Breast epithelium (tissue), 4 donors: ENCODE data around the gene CACNA2D3. TPM values are rescaled to one million over a fixed set of nuclear protein-coding genes. Genes with fewer than 3 reads are reported as not detected.

Experiments
- DNase-seq, 2 donors: peaks; one replicate each; pipeline ENCODE4 v3.0.0-alpha.2; 2019; ENCODE audit warnings: low spot score in 2 of 2
- H3K27ac ChIP-seq, 2 donors: fragments of 200-600 bp; sonication (generic) in 1 of 2; one replicate each; pipeline ENCODE4 v1.5.1; 2016 to 2019; ENCODE audit warnings: mild to moderate bottlenecking in 1 of 2
- H3K27me3 ChIP-seq, 2 donors: fragments of 200-600 bp; sonication (generic) in 1 of 2; one replicate each; pipeline versions ENCODE4 v1.5.1 to v1.6.0; 2017 to 2019; ENCODE audit warnings: control low read depth in 1 of 2, mild to moderate bottlenecking in 1 of 2
- H3K36me3 ChIP-seq: fragments of 200-600 bp; one replicate; pipeline ENCODE4 v1.5.1; 2019
- H3K4me1 ChIP-seq, 2 donors: fragments of 200-600 bp; sonication (generic); one replicate each; pipeline ENCODE4 v1.5.1; 2016 to 2019; ENCODE audit warnings: control low read depth in 1 of 2
- H3K4me3 ChIP-seq, 3 donors: fragments of 200-600 bp; sonication (generic); 1 replicate in 2 of 3; 2 replicates in 1 of 3; pipeline ENCODE4 v1.5.1; 2016 to 2019; ENCODE audit warnings: mild to moderate bottlenecking in 3 of 3, moderate library complexity in 2 of 3
- H3K9me3 ChIP-seq, 2 donors: fragments of 200-600 bp; sonication (generic) in 1 of 2; one replicate each; pipeline ENCODE4 v1.5.1; 2016 to 2019; ENCODE audit warnings: control low read depth in 1 of 2
- CTCF ChIP-seq, 3 donors: fragments of 450-650 bp; IDR thresholded peaks; one replicate each; pipeline ENCODE4 v1.5.1; 2016 to 2017; ENCODE audit warnings: antibody characterized with exemption in 3 of 3, mild to moderate bottlenecking in 3 of 3, moderate library complexity in 3 of 3
- POLR2A ChIP-seq: fragments of 450-650 bp; IDR thresholded peaks from one replicate; pipeline ENCODE4 v1.6.1; 2016; ENCODE audit warnings: antibody characterized with exemption, mild to moderate bottlenecking, moderate library complexity
- POLR2AphosphoS5 ChIP-seq, 3 donors: sonication (generic); formaldehyde crosslinking; IDR thresholded peaks; one replicate each; pipeline ENCODE4 v1.6.1; 2017; ENCODE audit warnings: antibody characterized with exemption in 3 of 3
- intact Hi-C: fragments of 100-400 bp; cut with DNase I; formaldehyde crosslinking; loops from one replicate; pipeline ENCODE4 v1.15.1; 2023; ENCODE audit warnings: low total_unique reads
- total RNA-seq, 3 donors: library from RNA; depleted of rRNA; stranded (reverse); fragments of >200 nt; gene quantifications; one replicate each; pipeline ENCODE4 v1.1.0, GENCODE V29; 2016

Gene CACNA2D3
- total RNA-seq, 3 donors from 2014 or later, result 0.59 to 3.4 (median 2.3) TPM

GRCh38 chr3:54876694-54877093 lies 754.3 kb downstream of the CACNA2D3 start:
- H3K27me3 ChIP-seq, result no peaks in the 10 kb centered on the region
- DNase-seq, result no peak
- no peak for TF ChIP-seq POLR2AphosphoS5 (IDR thresholded peaks at IDR 0.05)
- TF ChIP-seq CTCF (IDR thresholded peaks at IDR 0.05), result no peak
- no peak for TF ChIP-seq POLR2A
- H3K4me1 ChIP-seq, result no peaks in the 10 kb centered on the region
- H3K36me3 ChIP-seq, result no peaks in the 10 kb centered on the region
- H3K9me3 ChIP-seq, result no peaks in the 10 kb centered on the region
- H3K27ac ChIP-seq, result no peak overlapping the region
- intact Hi-C loops, result no loop called here
- H3K4me3 ChIP-seq, result no peak overlapping the region

- Histone ChIP-seq H3K4me1 (no peaks in the 10 kb centered on the region), H3K27me3 (no peaks in the 10 kb centered on the region), H3K4me3 (no peak overlapping the region), H3K27ac (no peak overlapping the region), H3K9me3 (no peaks in the 10 kb centered on the region), H3K36me3 (no peaks in the 10 kb centered on the region)
- intact Hi-C loops, result no loop called here
- no peak for DNase-seq
- TF ChIP-seq CTCF (IDR thresholded peaks at IDR 0.05), result no peak
- no peak for TF ChIP-seq POLR2AphosphoS5 (IDR thresholded peaks at IDR 0.05)
- TF ChIP-seq POLR2A, result no peak
Measured at GRCh38 chr3:54877730-54878129, 755.4 kb downstream of the CACNA2D3 start.

GRCh38 chr3:54878145-54878544 lies 755.8 kb downstream of the CACNA2D3 start:
- Histone ChIP-seq H3K36me3 (no peaks in the 10 kb centered on the region), H3K27ac (no peak overlapping the region)
- intact Hi-C loops, result no loop called here

GRCh38 chr3:54882129-54882833 lies 759.9 kb downstream of the CACNA2D3 start:
- no peak for TF ChIP-seq POLR2A
- no peak for TF ChIP-seq CTCF (IDR thresholded peaks at IDR 0.05)
- TF ChIP-seq POLR2AphosphoS5 (IDR thresholded peaks at IDR 0.05), result no peak
- H3K4me3 ChIP-seq, result no peak overlapping the region
- no peaks in the 10 kb centered on the region for H3K27me3 ChIP-seq
- intact Hi-C loops, result no loop called here
- DNase-seq, result no peak
- no peaks in the 10 kb centered on the region for H3K36me3 ChIP-seq
- H3K27ac ChIP-seq, result peak overlapping the region in 1 of 2 donors; percentile 49
- H3K9me3 ChIP-seq, result no peaks in the 10 kb centered on the region
- no peaks in the 10 kb centered on the region for H3K4me1 ChIP-seq

More at GRCh38 chr3:54878145-54878544, 755.8 kb downstream of the CACNA2D3 start:
- no peaks in the 10 kb centered on the region for H3K4me1 ChIP-seq
- H3K9me3 ChIP-seq, result no peaks in the 10 kb centered on the region
- H3K27me3 ChIP-seq, result no peaks in the 10 kb centered on the region
- TF ChIP-seq POLR2AphosphoS5 (IDR thresholded peaks at IDR 0.05) (no peak), CTCF (IDR thresholded peaks at IDR 0.05) (no peak), POLR2A (no peak)
- H3K4me3 ChIP-seq, result no peak overlapping the region
- no peak for DNase-seq

GRCh38 chr3:54888162-54888561 lies 765.8 kb downstream of the CACNA2D3 start:
- no peak overlapping the region for H3K27ac ChIP-seq

More at GRCh38 chr3:54888162-54888561, 765.8 kb downstream of the CACNA2D3 start:
- no peaks in the 10 kb centered on the region for H3K36me3 ChIP-seq
- TF ChIP-seq POLR2AphosphoS5 (IDR thresholded peaks at IDR 0.05) (no peak), POLR2A (no peak), CTCF (IDR thresholded peaks at IDR 0.05) (no peak)
- no peaks in the 10 kb centered on the region for H3K9me3 ChIP-seq
- H3K4me3 ChIP-seq, result no peak overlapping the region
- H3K27me3 ChIP-seq, result no peaks in the 10 kb centered on the region
- peaks cover 0 to 5% of the 10 kb centered on the region in 2 donors for H3K4me1 ChIP-seq
- no peak for DNase-seq
- intact Hi-C loops, result no loop called here
